ENCODE data around the gene SCAMP4. TPM values are rescaled to one million over a fixed set of nuclear protein-coding genes. Genes with fewer than 3 reads are reported as not detected.

Gene SCAMP4
- total RNA-seq, 1 experiment from 2014 or later = 69.0 TPM

GRCh38 chr19:1859331-1859781 is 45.8 kb upstream of the SCAMP4 start:
- no CpG with 5 or more reads among the region's 18 CpGs for WGBS (ENCODE audit: extremely low coverage, insufficient read length, low lambda C conversion rate)

More at GRCh38 chr19:1859331-1859781, 45.8 kb upstream of the SCAMP4 start:
- Histone ChIP-seq H2BK120ac (ENCODE audit: low read depth, low read length, poor library complexity, severe bottlenecking) (no peak overlapping the region), H3K4me1 (ENCODE audit: insufficient read depth, low read length) (peaks cover 7% of the 10 kb centered on the region; the same call in 1 of the 2 replicates), H2BK15ac (ENCODE audit: low read depth, low read length) (no peak overlapping the region), H3K23ac (ENCODE audit: insufficient read length, low read depth, low read length) (no peak overlapping the region), H3K18ac (ENCODE audit: insufficient read length, low read depth, low read length) (peak overlapping the region; percentile 32), H2AK5ac (ENCODE audit: insufficient read length, low read length) (no peak overlapping the region), H2BK20ac (ENCODE audit: low read depth, low read length, poor library complexity, severe bottlenecking) (no peak overlapping the region), H3K79me1 (ENCODE audit: insufficient read depth, low read depth, low read length, poor library complexity, severe bottlenecking) (peaks cover 11% of the 10 kb centered on the region), H3K27me3 (ENCODE audit: insufficient read depth, low read length) (no peaks in the 10 kb centered on the region; the same call in 1 of the 2 replicates), H4K5ac (ENCODE audit: insufficient read length, low read depth, low read length) (no peak overlapping the region), H3K4me2 (ENCODE audit: insufficient read depth, insufficient read length, low read length) (peak overlapping the region; percentile 84), H2BK12ac (ENCODE audit: insufficient read length, low read depth, low read length) (no peak overlapping the region), H3K9me3 (ENCODE audit: control insufficient read depth, low read depth, low read length) (no peaks in the 10 kb centered on the region), H4K91ac (ENCODE audit: insufficient read length, low read depth, low read length) (no peak overlapping the region), H3K56ac (ENCODE audit: insufficient read length, low read depth, low read length) (no peak overlapping the region), H3K14ac (ENCODE audit: insufficient read depth, low read length) (no peak overlapping the region), H2BK5ac (ENCODE audit: insufficient read length, low read length) (no peak overlapping the region), H3K9ac (ENCODE audit: extremely low read depth, insufficient read length, low read length) (no peak overlapping the region), H3K79me2 (ENCODE audit: insufficient read depth, low read length) (peaks cover 36% of the 10 kb centered on the region; the same call in 1 of the 2 replicates), H3K4ac (ENCODE audit: low read depth, low read length) (no peak overlapping the region), H4K8ac (replicated peaks; ENCODE audit: insufficient read length, low read depth, low read length) (no peak overlapping the region), H3T11ph (ENCODE audit: low read length) (no peak overlapping the region), H3K27ac (ENCODE audit: insufficient read length, low read depth, low read length) (no peak overlapping the region), H2AFZ (ENCODE audit: low read length) (no peak overlapping the region), H3K23me2 (ENCODE audit: insufficient read length, low read depth, low read length, poor library complexity, severe bottlenecking) (peaks cover 20% of the 10 kb centered on the region), H4K20me1 (ENCODE audit: control insufficient read depth, insufficient read depth, insufficient read length) (no peaks in the 10 kb centered on the region)
- peak; percentile 27; the same call in 2 of the 3 replicates for TF ChIP-seq CTCF (conservative IDR thresholded peaks at IDR 0.05)
- Mint-ChIP-seq H3K4me3 (peak overlapping the region; percentile 57 to 78), H3K36me3 (ENCODE audit: insufficient read depth in 1 of 3, low read depth in 3 of 3) (no peaks in the 10 kb centered on the region), H3K9me3 (no peaks in the 10 kb centered on the region; a peak in 1 of 5 replicates), H3K27ac (peak overlapping the region in 2 of 3 experiments; percentile 83 to 92; a peak in 4 of 7 replicates), H3K27me3 (ENCODE audit: low read depth) (peaks cover 6% of the 10 kb centered on the region), H3K4me1 (peaks cover 39 to 64% of the 10 kb centered on the region in 2 experiments)
- no peak for DNase-seq

All from H9 (cell line).